ENCODE data around the gene GNE. TPM values are rescaled to one million over a fixed set of nuclear protein-coding genes. Genes with fewer than 3 reads are reported as not detected.

Gene GNE
- total RNA-seq, 1 donor from 2014 or later: 25.2 TPM

- Histone ChIP-seq H3F3A (ENCODE audit: low read depth) (peaks cover 8% of the 10 kb centered on the region), H4K20me1 (ENCODE audit: low read depth) (peaks cover 71% of the 10 kb centered on the region), H3K9ac (no peak overlapping the region), H3K79me2 (ENCODE audit: low read depth) (peaks cover 28% of the 10 kb centered on the region), H3K4me1 (peaks cover 3% of the 10 kb centered on the region), H3K27ac (no peak overlapping the region), H3K4me3 (no peak overlapping the region), H2AFZ (replicated peaks) (no peak overlapping the region), H3K9me3 (ENCODE audit: low read depth) (no peaks in the 10 kb centered on the region), H3K27me3 (no peaks in the 10 kb centered on the region), H3K4me2 (no peak overlapping the region), H3K36me3 (no peaks in the 10 kb centered on the region)
- peaks cover 3% of the 10 kb centered on the region for H3K27me3 Mint-ChIP-seq (ENCODE audit: insufficient read depth, low read depth)
- peaks cover 35% of the 10 kb centered on the region for H3K36me3 Mint-ChIP-seq
- no peaks in the 10 kb centered on the region for H3K9me3 Mint-ChIP-seq
- no peak overlapping the region for H3K27ac Mint-ChIP-seq
- TF ChIP-seq EZH2 (IDR thresholded peaks at IDR 0.05) (no peak), EZH2phosphoT487 (IDR thresholded peaks at IDR 0.05) (no peak), CTCF (IDR thresholded peaks at IDR 0.05) (no peak)
- no peak for DNase-seq (ENCODE audit: low spot score)
- H3K4me3 Mint-ChIP-seq: no peak overlapping the region
- H3K4me1 Mint-ChIP-seq: peaks cover 10% of the 10 kb centered on the region
Observed at GRCh38 chr9:36213989-36214388, 44.3 kb downstream of the GNE start.

GRCh38 chr9:36213387-36213786 lies 44.9 kb downstream of the GNE start:
- Histone ChIP-seq H3K27ac (no peak overlapping the region), H3K36me3 (no peaks in the 10 kb centered on the region)
- H3K27ac Mint-ChIP-seq: no peak overlapping the region

DNA sequence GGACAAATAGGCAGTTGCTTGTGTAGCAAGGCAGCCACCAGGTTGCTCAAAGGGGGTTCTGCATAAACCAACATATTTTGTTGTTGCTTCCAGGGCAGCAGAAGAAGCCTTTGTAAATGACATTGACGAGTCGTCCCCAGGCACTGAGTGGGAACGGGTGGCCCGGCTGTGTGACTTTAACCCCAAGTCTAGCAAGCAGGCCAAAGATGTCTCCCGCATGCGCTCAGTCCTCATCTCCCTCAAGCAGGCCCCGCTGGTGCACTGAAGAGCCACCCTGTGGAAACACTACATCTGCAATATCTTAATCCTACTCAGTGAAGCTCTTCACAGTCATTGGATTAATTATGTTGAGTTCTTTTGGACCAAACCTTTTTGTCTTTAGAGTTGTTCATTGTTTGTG lies 46.7 kb downstream of the GNE start:
- peaks cover 21% of the 10 kb centered on the region for H3K4me1 Mint-ChIP-seq
- Histone ChIP-seq H3K27ac (no peak overlapping the region), H3K9me3 (ENCODE audit: low read depth) (no peaks in the 10 kb centered on the region), H3K27me3 (no peaks in the 10 kb centered on the region), H3K4me1 (peaks cover 3% of the 10 kb centered on the region), H3K9ac (no peak overlapping the region), H3K36me3 (no peaks in the 10 kb centered on the region), H3K4me3 (no peak overlapping the region), H2AFZ (replicated peaks) (no peak overlapping the region), H4K20me1 (ENCODE audit: low read depth) (peaks cover 85% of the 10 kb centered on the region), H3K79me2 (ENCODE audit: low read depth) (peaks cover 31% of the 10 kb centered on the region), H3K4me2 (no peak overlapping the region), H3F3A (ENCODE audit: low read depth) (peaks cover 6% of the 10 kb centered on the region)
- no peak overlapping the region for H3K4me3 Mint-ChIP-seq
- peaks cover 5% of the 10 kb centered on the region for H3K27me3 Mint-ChIP-seq (ENCODE audit: insufficient read depth, low read depth)
- no peak overlapping the region for H3K27ac Mint-ChIP-seq
- no peak for DNase-seq (ENCODE audit: low spot score)
- no peaks in the 10 kb centered on the region for H3K9me3 Mint-ChIP-seq
- TF ChIP-seq EZH2phosphoT487 (IDR thresholded peaks at IDR 0.05) (no peak), CTCF (IDR thresholded peaks at IDR 0.05) (no peak), EZH2 (IDR thresholded peaks at IDR 0.05) (no peak)
- H3K36me3 Mint-ChIP-seq: peaks cover 33% of the 10 kb centered on the region

More at GRCh38 chr9:36213387-36213786, 44.9 kb downstream of the GNE start:
- H3K4me1 ChIP-seq: peaks cover 3% of the 10 kb centered on the region
- peaks cover 10% of the 10 kb centered on the region for H3K4me1 Mint-ChIP-seq
- H3K9me3 ChIP-seq (ENCODE audit: low read depth): no peaks in the 10 kb centered on the region
- no peak overlapping the region for H2AFZ ChIP-seq (replicated peaks)
- peaks cover 30% of the 10 kb centered on the region for H3K79me2 ChIP-seq (ENCODE audit: low read depth)
- peaks cover 76% of the 10 kb centered on the region for H4K20me1 ChIP-seq (ENCODE audit: low read depth)
- H3K27me3 Mint-ChIP-seq (ENCODE audit: insufficient read depth, low read depth): peaks cover 5% of the 10 kb centered on the region
- peaks cover 8% of the 10 kb centered on the region for H3F3A ChIP-seq (ENCODE audit: low read depth)
- TF ChIP-seq EZH2 (IDR thresholded peaks at IDR 0.05) (no peak), CTCF (IDR thresholded peaks at IDR 0.05) (no peak), EZH2phosphoT487 (IDR thresholded peaks at IDR 0.05) (no peak)
- peaks cover 31% of the 10 kb centered on the region for H3K36me3 Mint-ChIP-seq
- no peaks in the 10 kb centered on the region for H3K9me3 Mint-ChIP-seq
- H3K4me2 ChIP-seq: no peak overlapping the region
- H3K4me3 Mint-ChIP-seq: no peak overlapping the region
- no peaks in the 10 kb centered on the region for H3K27me3 ChIP-seq
- H3K9ac ChIP-seq: no peak overlapping the region
- no peak for DNase-seq (ENCODE audit: low spot score)
- H3K4me3 ChIP-seq: no peak overlapping the region

All from neural progenitor cell (in vitro differentiated cells).